Right lobe of liver (tissue), 4 donors: ENCODE data around the gene FMNL2.

ENCODE experiments used
- CTCF ChIP-seq, 4 donors: fragments of 200-600 bp in 3 of 4; fragments of 450-650 bp in 1 of 4; IDR thresholded peaks; one replicate each; pipeline versions ENCODE4 v1.5.1 to v1.8.0; 2016 to 2022; ENCODE audit warnings: antibody characterized with exemption in 4 of 4, mild to moderate bottlenecking in 2 of 4
- POLR2A ChIP-seq: fragments of 450-650 bp; IDR thresholded peaks from one replicate; pipeline ENCODE4 v1.6.1; 2017; ENCODE audit warnings: antibody characterized with exemption, mild to moderate bottlenecking
- donor health status: DM: no; HTN: no; CAD: no.
- donor health status: DM: no; HTN: no; CAD: no.
- donor health status: DM: no; HTN: yes; CAD: no.

- TF ChIP-seq CTCF (IDR thresholded peaks at IDR 0.05) (no peak), POLR2A (no peak)
Measured at GRCh38 chr2:152428800-152429582, 94.0 kb downstream of the FMNL2 start.
